ENCODE results near the gene UBB. TPM values are rescaled to one million over a fixed set of nuclear protein-coding genes. Genes with fewer than 3 reads are reported as not detected.

Gene UBB
- total RNA-seq, 1 experiment from 2014 or later: 1,900 TPM

- H3K4me3 Mint-ChIP-seq (ENCODE audit: unreplicated experiment): no peak overlapping the region
- H3K36me3 ChIP-seq (ENCODE audit: control insufficient read depth, insufficient read depth, low read length): no peaks in the 10 kb centered on the region
- H3K9me3 Mint-ChIP-seq (ENCODE audit: unreplicated experiment): no peaks in the 10 kb centered on the region
- no peak overlapping the region for H3K4me3 ChIP-seq (ENCODE audit: low read depth, low read length)
- BruUV-seq (replicated peaks): no TSS peak
- peaks cover 35% of the 10 kb centered on the region for H3K36me3 Mint-ChIP-seq (ENCODE audit: insufficient read depth, unreplicated experiment)
- DNase-seq: no peak
- no peaks in the 10 kb centered on the region; the same call in 1 of the 2 replicates for H3K4me1 ChIP-seq
- no peaks in the 10 kb centered on the region for H3K9me3 ChIP-seq
- ChIA-PET POLR2A (no interaction called here), CTCF (no interaction called here)
- no peaks in the 10 kb centered on the region for H3K27me3 ChIP-seq (replicated peaks; ENCODE audit: control insufficient read depth, insufficient read depth, low read length)
- H3K27me3 Mint-ChIP-seq (ENCODE audit: insufficient read depth, unreplicated experiment): no peaks in the 10 kb centered on the region
- intact Hi-C loops (cut with micrococcal nuclease; ENCODE audit: unreplicated experiment): no loop called here
- H3K4me1 Mint-ChIP-seq (ENCODE audit: low read depth, unreplicated experiment): no peaks in the 10 kb centered on the region
- TF ChIP-seq CTCF (IDR thresholded peaks at IDR 0.05; ENCODE audit: insufficient read depth in 1 of 2, low read depth in 1 of 2, low read length in 1 of 2, severe bottlenecking in 1 of 2, unreplicated experiment in 1 of 2): no peak
- no peak overlapping the region for H3K27ac Mint-ChIP-seq (ENCODE audit: unreplicated experiment)
Observed at GRCh38 chr17:16345565-16345964, 35.3 kb upstream of the UBB start.

GRCh38 chr17:16346721-16347271 lies 34.1 kb upstream of the UBB start:
- TF ChIP-seq CTCF (IDR thresholded peaks at IDR 0.05; ENCODE audit: insufficient read depth in 1 of 2, low read depth in 1 of 2, low read length in 1 of 2, severe bottlenecking in 1 of 2, unreplicated experiment in 1 of 2): no peak

GRCh38 chr17:16348586-16348985 lies 32.3 kb upstream of the UBB start:
- H3K4me3 Mint-ChIP-seq (ENCODE audit: unreplicated experiment): no peak overlapping the region
- ChIA-PET POLR2A (no interaction called here), CTCF (interaction anchor here (1.1 kb wide), 1 partner anchor 15 kb away, joined by 3 read pairs; no protein-coding TSS in a partner anchor)
- Histone ChIP-seq H3K36me3 (ENCODE audit: control insufficient read depth, insufficient read depth, low read length) (no peaks in the 10 kb centered on the region), H3K4me1 (peaks cover 7% of the 10 kb centered on the region; the same call in 1 of the 2 replicates), H3K4me3 (ENCODE audit: low read depth, low read length) (no peak overlapping the region), H3K27me3 (replicated peaks; ENCODE audit: control insufficient read depth, insufficient read depth, low read length) (no peaks in the 10 kb centered on the region), H3K9me3 (0 out of 2 replicates have a peak, but pooled peaks cover 4% of the 10 kb centered on the region)
- H3K27ac Mint-ChIP-seq (ENCODE audit: unreplicated experiment): no peak overlapping the region
- H3K9me3 Mint-ChIP-seq (ENCODE audit: unreplicated experiment): no peaks in the 10 kb centered on the region
- DNase-seq: no peak
- H3K4me1 Mint-ChIP-seq (ENCODE audit: low read depth, unreplicated experiment): no peaks in the 10 kb centered on the region
- TF ChIP-seq CTCF (IDR thresholded peaks at IDR 0.05; ENCODE audit: insufficient read depth in 1 of 2, low read depth in 1 of 2, low read length in 1 of 2, severe bottlenecking in 1 of 2, unreplicated experiment in 1 of 2): no peak
- no TSS peak for BruUV-seq (replicated peaks)
- peaks cover 37% of the 10 kb centered on the region for H3K36me3 Mint-ChIP-seq (ENCODE audit: insufficient read depth, unreplicated experiment)
- intact Hi-C loops (cut with micrococcal nuclease; ENCODE audit: unreplicated experiment): no loop called here
- H3K27me3 Mint-ChIP-seq (ENCODE audit: insufficient read depth, unreplicated experiment): no peaks in the 10 kb centered on the region

More at GRCh38 chr17:16346721-16347271, 34.1 kb upstream of the UBB start:
- no peak for DNase-seq
- peaks cover 35% of the 10 kb centered on the region for H3K36me3 Mint-ChIP-seq (ENCODE audit: insufficient read depth, unreplicated experiment)
- intact Hi-C loops (cut with micrococcal nuclease; ENCODE audit: unreplicated experiment): no loop called here
- Histone ChIP-seq H3K27me3 (replicated peaks; ENCODE audit: control insufficient read depth, insufficient read depth, low read length) (no peaks in the 10 kb centered on the region), H3K9me3 (0 out of 2 replicates have a peak, but pooled peaks cover 4% of the 10 kb centered on the region), H3K4me1 (peaks cover 7% of the 10 kb centered on the region; the same call in 1 of the 2 replicates), H3K36me3 (ENCODE audit: control insufficient read depth, insufficient read depth, low read length) (no peaks in the 10 kb centered on the region), H3K4me3 (ENCODE audit: low read depth, low read length) (no peak overlapping the region)
- BruUV-seq (replicated peaks): no TSS peak
- ChIA-PET CTCF (no interaction called here), POLR2A (no interaction called here)
- no peaks in the 10 kb centered on the region for H3K27me3 Mint-ChIP-seq (ENCODE audit: insufficient read depth, unreplicated experiment)
- H3K9me3 Mint-ChIP-seq (ENCODE audit: unreplicated experiment): no peaks in the 10 kb centered on the region
- H3K27ac Mint-ChIP-seq (ENCODE audit: unreplicated experiment): no peak overlapping the region
- H3K4me1 Mint-ChIP-seq (ENCODE audit: low read depth, unreplicated experiment): no peaks in the 10 kb centered on the region
- no peak overlapping the region for H3K4me3 Mint-ChIP-seq (ENCODE audit: unreplicated experiment)
